HG03025 (cell line): ENCODE measurements around the gene ABCG1.

ENCODE experiments used
- ATAC-seq: cut with Tn5 transposase; IDR thresholded peaks from one replicate; pipeline ENCODE4 v1.9.1; 2021; ENCODE audit warnings: mild to moderate bottlenecking, moderate library complexity; ENCODE audit not compliant: unreplicated experiment, low FRiP score

Gene ABCG1

GRCh38 chr21:42213082-42213774 is 5.7 kb upstream of the ABCG1 start:
- no peak for ATAC-seq

GRCh38 chr21:42214081-42214750 is 4.7 kb upstream of the ABCG1 start:
- ATAC-seq = no peak

- no peak for ATAC-seq
Observed at GRCh38 chr21:42214921-42215320, 4.0 kb upstream of the ABCG1 start.

DNA sequence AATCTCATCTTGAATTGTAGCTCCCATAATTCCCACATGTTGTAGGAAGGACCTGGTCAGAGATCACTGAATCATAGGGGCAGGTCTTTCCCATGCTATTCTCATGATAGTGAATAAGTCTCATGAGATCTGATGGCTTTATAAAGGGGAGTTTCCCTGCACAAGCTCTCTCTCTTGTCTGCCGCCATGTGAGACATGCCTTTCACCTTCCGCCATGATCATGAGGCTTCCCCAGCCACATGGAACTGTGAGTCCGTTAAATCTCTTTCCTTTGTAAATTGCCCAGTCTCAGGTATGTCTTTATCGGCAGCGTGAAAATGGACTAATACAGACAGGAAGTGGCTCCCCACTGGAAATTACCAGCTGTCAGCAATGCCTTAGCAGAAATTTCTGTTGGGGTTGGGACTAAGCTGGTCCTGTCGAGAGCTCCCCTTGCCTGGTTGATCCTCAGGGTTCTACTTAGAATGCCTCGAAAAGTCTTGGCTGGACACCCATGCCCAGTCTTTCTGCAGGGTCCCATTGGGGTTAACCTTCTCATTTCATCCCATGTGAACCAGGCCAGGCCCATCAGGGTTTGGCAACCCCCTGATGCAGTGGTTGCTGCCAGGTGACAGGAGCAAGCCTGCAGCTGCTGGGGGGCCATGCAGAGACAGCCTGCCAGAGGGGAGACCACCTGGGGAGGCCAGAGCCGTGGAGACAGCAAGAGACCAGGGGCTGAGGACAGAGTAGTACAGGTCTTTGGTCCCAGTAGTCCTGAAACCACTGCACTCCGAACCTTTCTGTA is 2.8 kb upstream of the ABCG1 start:
- no peak for ATAC-seq

- no peak for ATAC-seq
Observed at GRCh38 chr21:42216726-42217572, 2.0 kb upstream of the ABCG1 start.

GRCh38 chr21:42219606-42220137 is 732 bp downstream of the ABCG1 start:
- ATAC-seq = no peak

DNA sequence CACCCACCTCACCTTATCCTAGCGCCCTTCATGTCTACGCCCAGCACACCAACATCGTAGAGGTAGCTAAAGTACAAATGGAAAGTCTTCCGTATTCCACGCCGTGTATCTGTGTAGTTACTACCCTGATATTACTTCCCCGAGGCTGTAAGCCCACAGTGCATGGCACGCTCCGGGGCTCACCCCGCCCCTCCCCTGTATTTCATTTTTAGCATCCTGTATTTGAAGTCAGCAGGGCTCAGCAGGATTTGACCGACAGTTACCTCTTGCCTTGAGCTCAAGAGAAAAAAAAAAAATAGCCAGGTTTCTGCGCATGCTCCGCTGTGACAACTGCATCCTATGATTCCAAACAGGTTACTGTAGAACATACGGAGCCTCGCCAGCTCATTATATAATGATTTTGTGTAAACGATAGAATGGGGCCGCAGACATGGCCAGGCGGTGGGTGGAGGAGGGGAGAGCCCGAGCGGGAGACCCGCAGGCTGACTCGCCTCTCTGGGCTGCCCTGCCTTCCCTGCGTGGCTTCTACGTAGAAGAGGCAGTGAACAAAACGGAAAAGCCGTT is 1.3 kb downstream of the ABCG1 start:
- ATAC-seq = no peak

DNA sequence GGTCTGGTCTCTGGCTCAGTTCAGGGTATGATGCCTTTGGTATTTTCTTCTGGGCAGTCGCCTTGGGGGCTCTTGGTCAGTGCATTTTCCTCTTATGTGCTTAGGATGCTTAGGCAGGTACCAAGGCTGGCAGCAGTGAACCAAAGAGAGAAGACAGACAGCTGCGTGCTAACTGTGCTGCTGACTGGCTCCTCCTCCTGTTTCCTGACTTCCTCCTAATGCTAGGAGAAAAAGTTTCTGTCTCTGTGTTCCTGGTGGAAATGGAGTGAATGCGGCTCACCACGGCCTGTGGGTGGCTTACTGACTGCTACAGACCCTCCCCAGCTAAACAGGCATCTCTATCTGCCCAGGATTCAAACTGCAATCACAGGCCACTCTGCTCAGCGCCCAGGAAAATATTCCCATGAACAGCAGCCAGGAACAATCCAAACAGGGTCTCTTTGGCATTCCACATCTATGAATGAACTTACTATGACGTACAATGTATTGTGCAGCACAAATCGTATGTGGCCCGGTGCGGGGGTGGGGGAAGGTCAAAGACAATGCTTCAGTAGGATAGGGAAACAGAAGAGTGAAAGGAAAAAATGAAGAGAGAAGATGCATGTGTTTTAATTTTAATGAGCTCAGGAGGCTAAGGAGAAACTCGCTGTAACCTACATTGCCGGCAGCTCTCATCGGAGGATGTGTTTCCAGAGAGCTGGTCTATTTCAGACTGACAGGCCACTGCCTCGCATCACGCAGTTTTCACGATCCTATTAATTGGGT is 2.8 kb downstream of the ABCG1 start:
- no peak for ATAC-seq

DNA sequence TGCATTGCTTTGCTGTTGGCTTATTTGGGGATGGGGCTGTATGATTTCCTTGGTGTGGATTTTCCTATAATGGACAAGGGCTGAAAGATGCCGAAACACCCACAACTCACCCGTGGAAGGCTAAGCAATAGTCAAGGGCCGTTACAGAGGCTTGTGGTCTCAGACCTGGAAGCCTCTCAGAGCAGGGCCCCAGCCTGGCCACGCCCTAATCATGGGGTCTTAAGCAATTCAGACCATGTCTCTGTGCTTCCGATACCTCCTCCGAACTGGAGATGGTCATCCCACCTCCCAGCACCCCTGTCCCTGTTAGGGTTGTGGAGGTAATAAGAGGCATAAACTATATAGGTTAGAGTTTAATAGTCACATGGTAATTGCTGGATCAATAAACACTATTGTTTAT is 3.4 kb downstream of the ABCG1 start:
- no peak for ATAC-seq

- ATAC-seq = no peak
Observed at GRCh38 chr21:42222821-42223390, 4.0 kb downstream of the ABCG1 start.

DNA sequence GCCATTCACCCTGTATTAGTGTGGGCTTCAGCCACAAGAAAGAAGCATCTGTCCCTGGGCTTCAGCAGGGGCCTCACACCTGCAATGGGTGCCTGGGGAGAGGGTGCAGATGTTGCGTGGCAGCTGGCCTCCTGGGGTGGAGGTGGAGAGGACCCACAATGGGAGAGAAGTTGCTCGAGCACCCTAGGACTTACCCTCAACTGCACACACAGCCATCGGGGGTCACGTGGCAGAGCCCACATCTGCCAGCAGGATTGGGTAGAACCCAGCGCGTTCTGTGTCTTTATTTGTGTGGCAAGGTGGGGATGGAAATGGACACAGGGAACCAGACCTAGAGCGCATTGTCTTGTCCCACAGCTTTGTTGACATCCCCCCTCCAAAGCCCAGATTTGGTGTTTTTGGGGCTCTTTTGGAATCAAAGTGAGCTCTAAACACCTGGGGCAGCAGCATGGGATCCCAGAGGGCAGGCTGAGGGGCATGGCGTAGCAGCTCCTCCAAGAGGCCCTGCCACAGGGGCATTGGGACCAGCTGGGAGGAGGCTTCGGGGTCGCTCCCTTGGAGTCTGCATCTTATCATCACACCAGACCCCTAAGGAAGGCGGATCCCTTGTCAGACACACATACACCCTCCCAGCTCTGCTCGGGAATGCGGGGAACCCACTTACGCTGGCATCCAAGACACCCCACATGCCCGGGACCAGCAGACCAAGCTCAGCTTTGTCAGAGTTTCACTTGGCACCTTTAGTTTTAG is 5.1 kb downstream of the ABCG1 start:
- no peak for ATAC-seq

- no peak for ATAC-seq
Observed at GRCh38 chr21:42225042-42225441, 6.1 kb downstream of the ABCG1 start.

DNA sequence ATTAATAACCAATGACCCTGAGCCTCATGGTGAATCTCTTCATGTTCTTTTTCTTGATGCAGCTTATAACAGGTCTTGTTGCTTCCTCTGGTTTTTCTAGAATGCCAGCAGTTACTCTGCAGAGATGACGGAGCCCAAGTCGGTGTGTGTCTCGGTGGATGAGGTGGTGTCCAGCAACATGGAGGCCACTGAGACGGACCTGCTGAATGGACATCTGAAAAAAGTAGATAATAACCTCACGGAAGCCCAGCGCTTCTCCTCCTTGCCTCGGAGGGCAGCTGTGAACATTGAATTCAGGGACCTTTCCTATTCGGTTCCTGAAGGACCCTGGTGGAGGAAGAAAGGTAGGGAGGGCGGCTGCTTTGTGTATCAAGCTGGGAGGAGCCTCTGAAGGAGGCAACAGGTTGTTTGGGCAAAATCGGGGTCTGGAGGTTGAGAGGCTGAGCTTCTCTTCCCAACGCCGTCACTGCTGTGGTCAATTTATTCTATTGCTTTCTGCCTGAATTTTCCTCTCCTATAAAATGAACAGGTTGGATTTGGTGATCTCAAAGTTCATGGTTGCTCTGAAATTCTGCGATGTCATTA is 6.7 kb downstream of the ABCG1 start:
- no peak for ATAC-seq

DNA sequence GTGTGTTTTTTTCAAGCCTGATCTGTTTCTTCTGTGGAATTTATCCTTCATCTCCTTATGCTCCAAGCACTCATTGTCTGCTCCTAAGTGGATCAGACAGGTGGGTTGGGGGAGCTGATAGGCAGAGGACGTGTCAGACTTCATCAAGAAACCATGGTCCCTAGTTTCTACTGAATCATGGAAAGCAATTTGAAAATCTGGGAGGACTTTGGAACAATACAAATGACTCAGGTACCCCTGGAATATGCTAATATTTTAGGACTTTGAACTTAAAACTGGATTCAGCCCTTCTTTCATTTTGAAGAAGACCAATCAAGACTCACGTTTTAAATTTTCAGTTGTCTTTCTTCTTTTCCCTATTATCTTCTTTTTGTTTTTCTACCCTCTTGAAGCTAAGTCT is 7.7 kb downstream of the ABCG1 start:
- ATAC-seq = no peak

- peak; percentile 86 for ATAC-seq
Observed at GRCh38 chr21:42227909-42228708, 9.2 kb downstream of the ABCG1 start.

DNA sequence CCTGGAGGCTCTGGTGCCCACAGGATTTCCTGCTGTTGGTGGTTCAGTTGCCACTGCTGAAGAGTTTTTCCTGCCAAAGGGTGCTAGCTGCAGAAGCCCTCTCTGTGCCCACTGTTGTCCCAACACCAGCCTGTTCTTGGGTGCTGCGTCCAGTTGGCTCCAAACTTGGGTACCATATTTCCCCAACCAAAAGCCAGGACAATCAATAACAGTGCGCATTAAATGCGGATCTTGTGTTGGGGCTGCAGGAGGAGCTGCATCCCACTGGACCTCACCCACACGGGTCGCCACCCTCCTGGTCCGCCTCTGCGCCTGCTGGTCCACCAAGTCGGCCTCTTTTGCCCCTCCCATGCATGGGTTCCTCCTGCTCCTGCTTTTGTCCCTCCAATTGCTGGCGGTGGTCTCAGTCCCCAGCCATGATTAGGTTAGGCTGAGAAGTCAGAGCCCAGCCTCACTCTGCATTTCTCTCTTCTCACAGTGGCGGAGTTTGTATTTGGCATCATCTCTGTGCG is 9.8 kb downstream of the ABCG1 start:
- no peak for ATAC-seq

GRCh38 chr21:42229676-42230075 is 10.7 kb downstream of the ABCG1 start:
- no peak for ATAC-seq
